Lower lobe of right lung (tissue), 2 donors: Measurements from ENCODE around the gene TMEM250. TPM values are rescaled to one million over a fixed set of nuclear protein-coding genes. Genes with fewer than 3 reads are reported as not detected.

Experiments
- ATAC-seq, 2 donors: fragments of 200-7000 bp; cut with Tn5 transposase; one replicate each; pipeline ENCODE4 v1.9.1; 2020 to 2022; ENCODE audit warnings: mild to moderate bottlenecking in 2 of 2, moderate library complexity in 2 of 2
- DNase-seq: peaks from one replicate; pipeline ENCODE4 v3.0.0-alpha.2; 2020
- H3K27ac ChIP-seq: fragments of 200-600 bp; one replicate; pipeline ENCODE4 v1.8.0; 2022
- H3K27me3 ChIP-seq: fragments of 200-600 bp; one replicate; pipeline ENCODE4 v1.8.0; 2022; ENCODE audit warnings: low read depth
- H3K36me3 ChIP-seq: fragments of 200-600 bp; one replicate; pipeline ENCODE4 v1.8.0; 2022; ENCODE audit warnings: mild to moderate bottlenecking
- H3K4me1 ChIP-seq: fragments of 200-600 bp; one replicate; pipeline ENCODE4 v1.8.0; 2022
- H3K4me3 ChIP-seq: fragments of 200-600 bp; one replicate; pipeline ENCODE4 v1.8.0; 2022; ENCODE audit warnings: mild to moderate bottlenecking
- H3K9me3 ChIP-seq: fragments of 200-600 bp; one replicate; pipeline ENCODE4 v1.8.0; 2022
- intact Hi-C: fragments of 100-400 bp; cut with DNase I; formaldehyde crosslinking; loops from one replicate; pipeline ENCODE4 v1.11.0; 2022
- total RNA-seq: library from RNA; stranded (reverse); fragmentation: NEBNext Ultra II Directional; extraction: Animal tissue kit (Norgen Biotek cat#: 25700); gene quantifications from one replicate; pipeline ENCODE4 v1.2.1, GENCODE V29; 2021
- TF ChIP-seq, protein P1 (sequence below): fragments of 200-600 bp; IDR thresholded peaks from one replicate; pipeline ENCODE4 v1.8.0; 2022; ENCODE audit warnings: antibody characterized with exemption, mild to moderate bottlenecking
- donor health status: DM: no; HTN: yes; CAD: no; lungs with severe emphysema.

Gene TMEM250
- total RNA-seq, 1 donor from 2014 or later, result 31.2 TPM

DNA sequence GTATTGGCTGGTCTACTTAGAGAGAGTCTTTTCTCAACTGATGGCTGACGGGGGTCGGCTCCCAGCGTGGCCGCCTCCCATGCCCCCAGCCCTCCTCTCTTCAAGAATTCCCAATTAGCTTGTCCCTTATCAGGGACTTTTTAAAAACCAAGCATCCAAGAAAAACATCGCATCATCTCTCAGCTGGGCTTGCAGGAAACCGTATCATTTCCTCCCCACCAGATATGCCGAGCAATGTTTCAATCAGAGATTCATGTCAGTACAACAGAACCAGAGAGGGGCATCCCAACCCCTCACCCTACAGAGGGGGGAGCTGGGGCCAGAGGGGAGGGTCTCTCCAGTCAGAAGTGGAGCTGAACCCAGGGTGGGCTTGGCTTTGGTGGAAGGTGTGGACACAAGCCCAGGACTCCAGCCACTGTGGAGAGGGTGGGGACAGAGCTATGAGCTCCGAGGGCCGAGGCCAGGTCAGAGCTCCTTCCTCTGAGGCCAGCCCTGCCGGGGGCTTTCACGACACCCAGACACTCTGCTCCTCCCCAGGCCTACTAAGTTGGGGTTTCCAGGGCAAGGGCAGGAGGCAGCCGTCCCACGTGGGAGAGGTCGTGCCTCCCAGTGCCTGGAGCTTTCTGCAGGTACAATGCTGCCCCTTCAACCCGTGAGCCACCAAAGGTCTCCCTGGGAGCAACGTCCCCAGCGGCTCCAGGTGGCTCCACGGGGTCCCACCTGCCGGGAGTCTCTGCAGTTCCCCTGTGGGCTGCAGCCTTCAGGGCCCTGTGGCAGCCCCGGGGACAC, 39.0 kb upstream of the TMEM250 start:
- intact Hi-C loops, result no loop called here
- DNase-seq (no peak), ATAC-seq (no peak)
- Histone ChIP-seq H3K36me3 (no peaks in the 10 kb centered on the region), H3K4me3 (no peak overlapping the region), H3K9me3 (no peaks in the 10 kb centered on the region), H3K27ac (no peak overlapping the region), H3K27me3 (peaks cover 42% of the 10 kb centered on the region), H3K4me1 (no peaks in the 10 kb centered on the region)
- TF ChIP-seq, protein P1, sequence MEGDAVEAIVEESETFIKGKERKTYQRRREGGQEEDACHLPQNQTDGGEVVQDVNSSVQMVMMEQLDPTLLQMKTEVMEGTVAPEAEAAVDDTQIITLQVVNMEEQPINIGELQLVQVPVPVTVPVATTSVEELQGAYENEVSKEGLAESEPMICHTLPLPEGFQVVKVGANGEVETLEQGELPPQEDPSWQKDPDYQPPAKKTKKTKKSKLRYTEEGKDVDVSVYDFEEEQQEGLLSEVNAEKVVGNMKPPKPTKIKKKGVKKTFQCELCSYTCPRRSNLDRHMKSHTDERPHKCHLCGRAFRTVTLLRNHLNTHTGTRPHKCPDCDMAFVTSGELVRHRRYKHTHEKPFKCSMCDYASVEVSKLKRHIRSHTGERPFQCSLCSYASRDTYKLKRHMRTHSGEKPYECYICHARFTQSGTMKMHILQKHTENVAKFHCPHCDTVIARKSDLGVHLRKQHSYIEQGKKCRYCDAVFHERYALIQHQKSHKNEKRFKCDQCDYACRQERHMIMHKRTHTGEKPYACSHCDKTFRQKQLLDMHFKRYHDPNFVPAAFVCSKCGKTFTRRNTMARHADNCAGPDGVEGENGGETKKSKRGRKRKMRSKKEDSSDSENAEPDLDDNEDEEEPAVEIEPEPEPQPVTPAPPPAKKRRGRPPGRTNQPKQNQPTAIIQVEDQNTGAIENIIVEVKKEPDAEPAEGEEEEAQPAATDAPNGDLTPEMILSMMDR, result no peak

DNA sequence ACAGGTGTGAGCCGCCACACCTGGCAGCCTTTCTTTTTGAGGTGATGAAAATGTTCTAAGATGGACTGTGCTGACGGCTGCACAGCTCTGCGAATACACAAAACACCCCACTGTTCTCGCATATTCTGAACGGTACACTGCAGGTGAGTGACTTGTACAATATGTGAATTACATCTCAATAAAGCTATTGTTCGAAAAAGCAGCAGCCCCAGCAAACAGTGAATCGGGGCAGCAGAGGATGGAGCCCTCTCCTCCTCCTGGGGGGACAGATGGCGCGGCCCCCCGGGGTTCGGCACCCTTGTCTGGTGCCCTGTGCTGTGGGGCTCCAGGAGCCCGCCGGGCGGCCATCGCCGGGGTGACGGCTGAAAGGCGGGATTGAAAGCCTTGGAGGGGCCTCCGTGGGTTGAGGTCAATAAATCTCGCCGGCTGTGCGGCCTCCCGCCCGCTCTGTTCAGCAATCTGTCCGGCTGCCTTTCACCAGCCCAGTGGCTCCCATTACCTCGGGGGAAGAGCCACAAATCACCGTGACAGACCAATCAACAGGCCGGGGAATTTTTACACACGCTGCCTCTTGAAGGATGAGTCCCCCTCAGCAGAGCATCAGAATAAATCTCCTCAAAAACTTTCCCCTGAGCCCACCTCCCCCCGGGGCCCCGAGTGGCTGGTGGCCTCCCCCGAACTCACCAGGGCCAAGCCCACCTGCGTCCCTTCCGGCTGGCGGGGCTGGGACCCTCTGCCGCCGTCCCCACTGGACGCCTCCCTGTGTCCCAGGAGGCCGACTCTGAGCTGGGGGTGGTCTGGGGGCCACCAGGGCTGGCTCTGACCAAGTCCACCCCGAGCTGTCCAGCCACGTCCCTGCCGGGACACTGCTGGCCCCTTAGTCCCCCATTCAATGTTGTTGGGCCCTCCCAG, 37.8 kb upstream of the TMEM250 start:
- no peaks in the 10 kb centered on the region for H3K36me3 ChIP-seq
- no peak for ATAC-seq
- H3K27me3 ChIP-seq, result peaks cover 42% of the 10 kb centered on the region
- no peaks in the 10 kb centered on the region for H3K9me3 ChIP-seq
- intact Hi-C loops, result no loop called here
- no peak overlapping the region for H3K27ac ChIP-seq
- no peak for DNase-seq
- TF ChIP-seq, protein P1, result no peak
- no peaks in the 10 kb centered on the region for H3K4me1 ChIP-seq
- no peak overlapping the region for H3K4me3 ChIP-seq

DNA sequence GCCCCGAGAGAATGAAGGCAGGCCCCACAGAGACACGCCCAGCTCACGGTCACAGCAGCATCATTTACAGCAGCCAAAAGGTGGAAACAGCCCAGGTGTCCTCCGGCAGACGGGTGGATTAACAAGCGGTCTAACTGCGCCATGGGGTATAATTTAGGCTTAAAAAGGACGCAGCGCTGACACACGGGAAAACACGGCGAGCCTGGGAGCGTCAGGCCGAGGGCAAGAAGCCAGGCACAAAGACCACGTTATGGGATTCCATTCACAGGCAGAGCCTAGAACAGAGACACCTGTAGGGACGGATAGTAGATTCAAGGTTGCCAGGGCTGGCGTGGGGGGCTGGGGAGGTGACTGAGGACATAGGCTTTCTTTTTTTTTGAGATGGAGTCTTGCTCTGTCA, 36.9 kb upstream of the TMEM250 start:
- intact Hi-C loops, result no loop called here
- no peaks in the 10 kb centered on the region for H3K36me3 ChIP-seq

DNA sequence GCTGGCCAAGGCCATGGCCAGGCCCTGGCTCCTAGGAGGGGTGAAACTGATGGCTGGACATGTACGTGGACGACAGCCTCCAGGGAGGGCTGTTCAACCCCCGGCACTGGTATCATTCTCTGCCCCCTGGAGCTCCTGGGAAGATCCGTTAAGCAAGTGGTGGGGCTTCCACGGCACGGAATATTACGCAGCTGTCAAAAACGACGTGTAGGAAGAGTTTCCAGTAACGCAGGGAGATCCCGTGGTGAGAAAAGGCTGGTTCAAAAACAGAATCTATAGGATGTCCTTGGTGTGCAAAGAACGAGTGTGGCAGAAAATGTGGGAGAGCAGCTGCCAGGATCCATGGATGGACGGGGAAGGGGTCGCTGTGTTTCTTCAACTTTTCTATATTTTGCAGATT, 36.3 kb upstream of the TMEM250 start:
- peaks cover 41% of the 10 kb centered on the region for H3K27me3 ChIP-seq
- H3K4me3 ChIP-seq, result no peak overlapping the region
- intact Hi-C loops, result no loop called here
- ATAC-seq (no peak), DNase-seq (no peak)
- TF ChIP-seq, protein P1, result no peak
- H3K4me1 ChIP-seq, result no peaks in the 10 kb centered on the region
- H3K36me3 ChIP-seq, result no peaks in the 10 kb centered on the region
- H3K9me3 ChIP-seq, result no peaks in the 10 kb centered on the region
- no peak overlapping the region for H3K27ac ChIP-seq

More for the DNA sequence above, 36.9 kb upstream of the TMEM250 start:
- H3K9me3 ChIP-seq, result no peaks in the 10 kb centered on the region
- no peak overlapping the region for H3K27ac ChIP-seq
- ATAC-seq, result no peak
- H3K27me3 ChIP-seq, result peaks cover 42% of the 10 kb centered on the region
- DNase-seq, result no peak
- TF ChIP-seq, protein P1, result no peak
- no peak overlapping the region for H3K4me3 ChIP-seq
- H3K4me1 ChIP-seq, result no peaks in the 10 kb centered on the region

DNA sequence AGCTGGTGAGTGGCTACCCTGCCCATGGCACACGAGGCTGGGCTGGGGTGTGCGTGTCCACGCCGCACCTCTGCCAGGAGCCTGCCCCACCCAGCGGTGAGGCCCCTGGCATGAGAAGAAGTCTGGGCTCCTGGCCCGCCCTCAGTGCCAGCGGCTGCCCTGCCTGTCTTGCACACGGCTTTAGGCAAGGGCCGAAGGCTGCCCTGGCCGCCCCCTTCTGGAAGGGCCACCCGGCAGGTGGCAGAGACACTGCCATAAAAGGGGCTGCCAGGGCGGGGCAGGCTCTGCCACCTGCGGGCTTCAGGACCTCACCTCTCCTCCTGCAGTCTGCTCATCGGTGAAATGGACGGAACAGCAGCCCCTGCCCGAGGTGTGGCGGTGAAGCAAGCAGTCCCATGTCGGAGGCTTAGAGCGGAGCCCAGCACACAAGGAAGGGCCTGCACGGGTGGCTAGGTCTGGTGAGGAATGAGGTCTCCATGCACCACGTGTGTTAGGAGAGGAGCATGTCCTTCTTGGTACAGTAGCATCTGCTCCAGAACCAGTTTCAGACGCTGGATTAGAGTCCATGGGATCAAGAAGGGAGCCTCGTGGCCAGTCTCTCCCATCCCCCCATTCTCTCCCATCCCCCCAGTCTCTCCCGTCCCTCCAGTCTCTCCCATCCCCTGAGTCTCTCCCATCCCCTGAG, 34.8 kb upstream of the TMEM250 start:
- Histone ChIP-seq H3K4me1 (no peaks in the 10 kb centered on the region), H3K9me3 (no peaks in the 10 kb centered on the region), H3K27ac (no peak overlapping the region), H3K36me3 (no peaks in the 10 kb centered on the region), H3K4me3 (no peak overlapping the region), H3K27me3 (peaks cover 41% of the 10 kb centered on the region)
- no peak for DNase-seq
- TF ChIP-seq, protein P1, result no peak
- ATAC-seq, result no peak
- intact Hi-C loops, result no loop called here
